ENCODE results near the gene HSFX4.
"Not testable (repeated sequence)": the region's sequence is repeated elsewhere in the genome, so short reads cannot be mapped to it uniquely, and the experiment has no call there.

HSFX4 gene

GRCh38 chrX:149929400-149929799 lies at the start of gene HSFX4:
HSFX4 (plus strand) TSS chrX:149929573; CDS start chrX:149929645, 72 bp downstream.
- FAIRE-seq; DNase-seq (ENCODE audit: insufficient read length, low spot score): not testable (repeated sequence)

- TF ChIP-seq CTCF (IDR thresholded peaks at IDR 0.05; ENCODE audit: insufficient read depth, missing control alignments), result peak; percentile 7
- FAIRE-seq (no peak), DNase-seq (ENCODE audit: insufficient read length, low spot score) (no peak)
Observed at GRCh38 chrX:149881081-149881711, 48.2 kb upstream of the HSFX4 start, which contains the start of gene MAGEA8. MAGEA8 (plus strand) TSS chrX:149881183; CDS start chrX:149884273, 3,090 bp downstream.

GRCh38 chrX:149890828-149891227 lies 38.5 kb upstream of the HSFX4 start:
- not testable (repeated sequence) for FAIRE-seq

GRCh38 chrX:149898554-149898953 lies 30.8 kb upstream of the HSFX4 start:
- no peak for TF ChIP-seq CTCF (IDR thresholded peaks at IDR 0.05; ENCODE audit: insufficient read depth, missing control alignments)
- no peak for DNase-seq (ENCODE audit: insufficient read length, low spot score)
- no peak for FAIRE-seq

More at GRCh38 chrX:149890828-149891227, 38.5 kb upstream of the HSFX4 start:
- DNase-seq (ENCODE audit: insufficient read length, low spot score), result not testable (repeated sequence)

GRCh38 chrX:149903889-149904748 lies 25.3 kb upstream of the HSFX4 start:
- no peak for DNase-seq (ENCODE audit: insufficient read length, low spot score)
- no peak for TF ChIP-seq CTCF (IDR thresholded peaks at IDR 0.05; ENCODE audit: insufficient read depth, missing control alignments)
- FAIRE-seq, result no peak

GRCh38 chrX:149908308-149908707 lies 21.1 kb upstream of the HSFX4 start:
- TF ChIP-seq CTCF (IDR thresholded peaks at IDR 0.05; ENCODE audit: insufficient read depth, missing control alignments), result no peak
- DNase-seq (ENCODE audit: insufficient read length, low spot score) (no peak), FAIRE-seq (no peak)

- no peak for TF ChIP-seq CTCF (IDR thresholded peaks at IDR 0.05; ENCODE audit: insufficient read depth, missing control alignments)
- FAIRE-seq (no peak), DNase-seq (ENCODE audit: insufficient read length, low spot score) (no peak)
Observed at GRCh38 chrX:149908727-149909126, 20.6 kb upstream of the HSFX4 start.
